SK-N-SH (cell line): ENCODE measurements around the gene CIITA. TPM values are rescaled to one million over a fixed set of nuclear protein-coding genes. Genes with fewer than 3 reads are reported as not detected.

ENCODE experiments used
- CTCF ChIA-PET: fragments of 300-600, 350-600 bp; formaldehyde crosslinking; extraction: SDS; loops from one replicate; lab custom pipeline; 2021; lab: Yijun Ruan, JAX
- POLR2A ChIA-PET: fragments of 350-600 bp; sonication (Branson Sonifier 250); formaldehyde crosslinking; extraction: SDS; loops from one replicate; lab custom pipeline; 2020; ENCODE audit warnings: antibody characterized with exemption, inconsistent platforms; lab: Yijun Ruan, JAX
- DNase-seq: peaks from one replicate; pipeline ENCODE4 v3.0.0; 2012
- H2AFZ ChIP-seq: fragments of 200-600 bp; sonication (generic); 2 replicates; pipeline ENCODE4 v1.8.1; 2016; ENCODE audit warnings: antibody characterized with exemption, mild to moderate bottlenecking, low read depth
- H3F3A ChIP-seq: fragments of 200-600 bp; sonication (generic); replicated peaks from 2 replicates; pipeline ENCODE3; 2016; ENCODE audit warnings: antibody characterized with exemption, mild to moderate bottlenecking; ENCODE audit not compliant: insufficient read depth
- H3K27ac ChIP-seq, 2 experiments: fragments of 200-500 bp in 1 of 2; fragments of 200-600 bp in 1 of 2; sonication (Bioruptor generic) in 1 of 2; sonication (generic), shearing (Covaris generic) in 1 of 2; 2 replicates each; pipeline versions ENCODE4 v1.5.1 to v1.6.1; 2014 to 2016; ENCODE audit warnings: low read depth in 2 of 2, inconsistent platforms in 1 of 2, low read length in 1 of 2, mild to moderate bottlenecking in 1 of 2, mixed read lengths in 1 of 2
- H3K27me3 ChIP-seq: fragments of 200-600 bp; sonication (generic), shearing (Covaris generic); 2 replicates; pipeline ENCODE4 v1.6.1; 2016; ENCODE audit warnings: mixed run types; ENCODE audit not compliant: insufficient read depth
- H3K36me3 ChIP-seq, 2 experiments: fragments of 200-500 bp in 1 of 2; fragments of 200-600 bp in 1 of 2; sonication (Bioruptor generic) in 1 of 2; sonication (generic) in 1 of 2; replicated peaks in 1 of 2; 2 replicates each; pipeline versions ENCODE3 to v1.5.1; 2014 to 2016; ENCODE audit warnings: low read length in 1 of 2, mild to moderate bottlenecking in 1 of 2; ENCODE audit not compliant: insufficient read depth in 2 of 2, control insufficient read depth in 1 of 2
- H3K4me1 ChIP-seq, 2 experiments: fragments of 200-500 bp in 1 of 2; fragments of 200-600 bp in 1 of 2; sonication (Bioruptor generic) in 1 of 2; sonication (generic), shearing (Covaris generic) in 1 of 2; 2 replicates each; pipeline versions ENCODE4 v1.5.1 to v1.6.1; 2014 to 2016; ENCODE audit warnings: low read depth in 1 of 2, low read length in 1 of 2, mixed run types in 1 of 2; ENCODE audit not compliant: insufficient read depth in 2 of 2, control insufficient read depth in 1 of 2
- H3K4me2 ChIP-seq: fragments of 200-600 bp; sonication (generic), shearing (Covaris generic); 2 replicates; pipeline ENCODE4 v1.6.1; 2017; ENCODE audit warnings: mixed run types
- H3K4me3 ChIP-seq, 2 experiments: fragments of 200-500 bp in 1 of 2; fragments of 200-600 bp in 1 of 2; sonication (Bioruptor generic) in 1 of 2; sonication (generic), shearing (Covaris generic) in 1 of 2; 2 replicates each; pipeline versions ENCODE4 v1.5.1 to v1.8.1; 2014 to 2016; ENCODE audit warnings: low read depth in 2 of 2, inconsistent platforms in 1 of 2, low read length in 1 of 2, mild to moderate bottlenecking in 1 of 2, mixed read lengths in 1 of 2, moderate library complexity in 1 of 2
- H3K79me2 ChIP-seq: fragments of 200-600 bp; sonication (generic); 2 replicates; pipeline ENCODE4 v1.8.1; 2017; ENCODE audit warnings: mild to moderate bottlenecking; ENCODE audit not compliant: insufficient read depth
- H3K9ac ChIP-seq: fragments of 200-600 bp; sonication (generic); 2 replicates; pipeline ENCODE4 v1.6.1; 2017; ENCODE audit warnings: mixed run types
- H3K9me2 ChIP-seq: fragments of 200-600 bp; sonication (generic); 2 replicates; pipeline ENCODE4 v1.6.1; 2017; ENCODE audit warnings: mixed run types
- H3K9me3 ChIP-seq: fragments of 200-600 bp; sonication (generic); 2 replicates; pipeline ENCODE4 v1.6.1; 2017; ENCODE audit warnings: mixed run types, mild to moderate bottlenecking, moderate library complexity
- H4K20me1 ChIP-seq: fragments of 200-600 bp; sonication (generic); 2 replicates; pipeline ENCODE4 v1.6.1; 2017; ENCODE audit warnings: mild to moderate bottlenecking, mixed run types; ENCODE audit not compliant: insufficient read depth
- CHD2 ChIP-seq: fragments of 150-350 bp; IDR thresholded peaks from 2 replicates; pipeline ENCODE4 v1.6.1; 2018; ENCODE audit warnings: low read length; ENCODE audit not compliant: partially characterized antibody
- EP300 ChIP-seq, 2 experiments: IDR thresholded peaks; 2 replicates each; pipeline versions ENCODE4 v1.4.0 to v1.6.1; 2012; ENCODE audit warnings: borderline replicate concordance in 1 of 2, low read depth in 1 of 2, low read length in 1 of 2
- EZH2phosphoT487 ChIP-seq: fragments of 200-600 bp; sonication (generic); IDR thresholded peaks from 2 replicates; pipeline ENCODE4 v1.6.1; 2017; ENCODE audit warnings: low read depth, mixed run types, mild to moderate bottlenecking, antibody characterized with exemption, moderate library complexity, borderline replicate concordance
- FOXJ3 ChIP-seq: sonication (generic); formaldehyde crosslinking; IDR thresholded peaks from 2 replicates; pipeline ENCODE4 v1.5.1; 2020; ENCODE audit warnings: mild to moderate bottlenecking, missing genetic modification reagents
- GABPA ChIP-seq: IDR thresholded peaks from 2 replicates; pipeline ENCODE4 v1.4.0; 2012; ENCODE audit warnings: low read depth, mild to moderate bottlenecking
- GATA2 ChIP-seq: sonication (generic); formaldehyde crosslinking; IDR thresholded peaks from 2 replicates; pipeline ENCODE4 v1.5.0; 2020; ENCODE audit warnings: mild to moderate bottlenecking, missing genetic modification reagents
- JUND ChIP-seq: IDR thresholded peaks from 2 replicates; pipeline ENCODE4 v1.4.0; 2012
- MEF2A ChIP-seq: IDR thresholded peaks from 2 replicates; pipeline ENCODE4 v1.4.0; 2012; ENCODE audit warnings: low read depth, borderline replicate concordance
- NFIC ChIP-seq: IDR thresholded peaks from 2 replicates; pipeline ENCODE4 v1.4.0; 2012; ENCODE audit warnings: borderline replicate concordance
- NRF1 ChIP-seq: IDR thresholded peaks from 2 replicates; pipeline ENCODE4 v1.6.1; 2012; ENCODE audit warnings: low read depth, mild to moderate bottlenecking, low read length
- RAD21 ChIP-seq: IDR thresholded peaks from 2 replicates; pipeline ENCODE4 v1.6.1; 2012; ENCODE audit warnings: mild to moderate bottlenecking, low read length
- REST ChIP-seq: IDR thresholded peaks from 2 replicates; pipeline ENCODE4 v1.6.1; 2012; ENCODE audit warnings: mild to moderate bottlenecking, low read depth, low read length, moderate library complexity
- RFX5 ChIP-seq: IDR thresholded peaks from 2 replicates; pipeline ENCODE4 v1.6.1; 2012; ENCODE audit warnings: mild to moderate bottlenecking, improper control_type of control experiment, low read length
- RXRA ChIP-seq: IDR thresholded peaks from 2 replicates; pipeline ENCODE4 v1.4.0; 2012; ENCODE audit warnings: low read depth, mild to moderate bottlenecking, borderline replicate concordance
- TAF1 ChIP-seq: IDR thresholded peaks from 2 replicates; pipeline ENCODE4 v1.6.1; 2012; ENCODE audit warnings: low read depth, mild to moderate bottlenecking, low read length, moderate library complexity, borderline replicate concordance
- TEAD4 ChIP-seq: IDR thresholded peaks from 2 replicates; pipeline ENCODE4 v1.4.0; 2012; ENCODE audit warnings: mild to moderate bottlenecking, borderline replicate concordance; ENCODE audit not compliant: insufficient read depth
- YY1 ChIP-seq: IDR thresholded peaks from 2 replicates; pipeline ENCODE4 v1.4.0; 2012; ENCODE audit warnings: low read depth, mild to moderate bottlenecking
- WGBS: methylation state at CpG from one replicate; pipeline ENCODE4 v1.1.6; 2017; ENCODE audit warnings: low lambda C conversion rate; 5-methylcytosine and 5-hydroxymethylcytosine counted together
- polyA plus RNA-seq, 3 experiments: library from polyadenylated mRNA; depleted of rRNA; stranded (reverse); fragments of >200 nt; gene quantifications; 2 replicates each; pipeline ENCODE4 v1.2.3, GENCODE V29; 2012
- TF ChIP-seq, protein P1 (sequence below): IDR thresholded peaks from 2 replicates; pipeline ENCODE4; 2012
- TF ChIP-seq, protein P2 (sequence below): fragments of 150-350 bp; IDR thresholded peaks from 2 replicates; pipeline ENCODE4 v1.6.1; 2016; ENCODE audit warnings: mild to moderate bottlenecking, low read depth, low read length

The CIITA gene
- polyA plus RNA-seq, 1 of the 3 experiments (the other 2 are of a cell fraction): 0.23 TPM

GRCh38 chr16:10931977-10932632, 55.1 kb downstream of the CIITA start:
- Histone ChIP-seq H3K4me3 (no peak overlapping the region), H3K27ac (no peak overlapping the region), H3K27me3 (no peaks in the 10 kb centered on the region), H3K9ac (no peak overlapping the region), H3K9me2 (no peaks in the 10 kb centered on the region), H4K20me1 (peaks cover 62% of the 10 kb centered on the region), H3K4me1 (peaks cover 0 to 26% of the 10 kb centered on the region in 2 experiments; a peak in 2 of 4 replicates), H3K9me3 (no peaks in the 10 kb centered on the region), H3K79me2 (peaks cover 50% of the 10 kb centered on the region), H3K36me3 (peaks cover 5 to 12% of the 10 kb centered on the region in 2 experiments), H3K4me2 (no peak overlapping the region), H2AFZ (no peak overlapping the region), H3F3A (no peaks in the 10 kb centered on the region)
- 98% methylated on average over 11 of the region's 11 CpGs for WGBS
- TF ChIP-seq RAD21 (no peak), MEF2A (no peak), NRF1 (no peak), CHD2 (no peak), EP300 (IDR thresholded peaks at IDR 0.05; ENCODE audit: borderline replicate concordance in 1 of 2, low read depth in 1 of 2, low read length in 1 of 2) (no peak), RXRA (no peak)
- TF ChIP-seq, protein P1, sequence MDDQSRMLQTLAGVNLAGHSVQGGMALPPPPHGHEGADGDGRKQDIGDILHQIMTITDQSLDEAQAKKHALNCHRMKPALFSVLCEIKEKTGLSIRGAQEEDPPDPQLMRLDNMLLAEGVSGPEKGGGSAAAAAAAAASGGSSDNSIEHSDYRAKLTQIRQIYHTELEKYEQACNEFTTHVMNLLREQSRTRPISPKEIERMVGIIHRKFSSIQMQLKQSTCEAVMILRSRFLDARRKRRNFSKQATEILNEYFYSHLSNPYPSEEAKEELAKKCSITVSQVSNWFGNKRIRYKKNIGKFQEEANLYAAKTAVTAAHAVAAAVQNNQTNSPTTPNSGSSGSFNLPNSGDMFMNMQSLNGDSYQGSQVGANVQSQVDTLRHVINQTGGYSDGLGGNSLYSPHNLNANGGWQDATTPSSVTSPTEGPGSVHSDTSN: no peak
- ChIA-PET CTCF (interaction anchor here (0.8 to 2.2 kb wide), 3 partner anchors 13 to 22 kb away, joined by 3 to 13 read pairs (median 3); no protein-coding TSS in a partner anchor), POLR2A (no interaction called here)
- no peak for DNase-seq

DNA sequence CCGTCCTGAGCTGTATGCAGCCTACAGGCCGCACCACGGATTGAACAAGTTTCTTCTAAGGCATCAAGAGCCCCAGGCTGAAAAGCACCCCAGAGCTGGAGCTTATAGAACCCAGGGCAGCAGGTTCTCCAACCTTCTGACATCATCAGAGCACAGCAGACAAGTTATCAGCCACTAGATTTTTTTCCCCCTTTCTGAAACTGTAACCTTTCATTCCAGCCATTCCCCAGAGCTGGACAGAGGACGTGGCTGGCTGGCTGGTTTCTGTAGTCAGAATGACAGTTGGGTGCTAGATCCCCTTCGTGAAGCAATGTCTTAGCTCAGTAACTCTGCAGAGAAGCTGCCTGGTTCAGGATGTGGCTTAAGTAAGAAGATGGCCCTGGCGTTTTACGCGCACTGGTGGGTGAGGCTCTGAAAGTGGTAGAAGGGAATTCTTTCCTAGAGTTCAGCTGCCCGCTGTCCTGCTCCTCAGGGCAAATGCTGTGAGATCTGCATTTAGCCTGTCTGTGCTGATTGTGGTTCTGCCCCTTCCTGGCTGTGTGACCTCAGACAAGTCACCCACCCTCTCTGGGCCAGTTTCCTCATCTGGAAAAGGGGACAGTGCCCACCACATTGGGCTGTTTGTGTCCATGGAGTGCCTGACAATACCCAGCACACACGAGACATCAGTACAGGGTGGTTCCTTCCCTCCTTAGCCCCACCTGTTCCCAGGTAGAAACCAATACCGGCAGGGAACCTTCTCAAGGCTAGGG, 56.1 kb downstream of the CIITA start:
- no peak overlapping the region for H3K9ac ChIP-seq
- H3K4me1 ChIP-seq: peaks cover 0 to 36% of the 10 kb centered on the region in 2 experiments; a peak in 2 of 4 replicates
- H3K4me3 ChIP-seq: no peak overlapping the region
- no peaks in the 10 kb centered on the region for H3K9me2 ChIP-seq
- WGBS: 94% methylated on average over 10 of the region's 11 CpGs
- peaks cover 3 to 11% of the 10 kb centered on the region in 2 experiments for H3K36me3 ChIP-seq
- no peaks in the 10 kb centered on the region for H3K9me3 ChIP-seq
- no peak overlapping the region for H2AFZ ChIP-seq
- H3F3A ChIP-seq: no peaks in the 10 kb centered on the region
- TF ChIP-seq TEAD4 (no peak), FOXJ3 (CRISPR knock-in tag) (no peak), MEF2A (no peak), GATA2 (CRISPR knock-in tag) (no peak), GABPA (no peak), EZH2phosphoT487 (no peak), JUND (no peak), TAF1 (no peak), NRF1 (no peak), RFX5 (no peak), NFIC (no peak), REST (no peak), YY1 (no peak)
- TF ChIP-seq, protein P2, sequence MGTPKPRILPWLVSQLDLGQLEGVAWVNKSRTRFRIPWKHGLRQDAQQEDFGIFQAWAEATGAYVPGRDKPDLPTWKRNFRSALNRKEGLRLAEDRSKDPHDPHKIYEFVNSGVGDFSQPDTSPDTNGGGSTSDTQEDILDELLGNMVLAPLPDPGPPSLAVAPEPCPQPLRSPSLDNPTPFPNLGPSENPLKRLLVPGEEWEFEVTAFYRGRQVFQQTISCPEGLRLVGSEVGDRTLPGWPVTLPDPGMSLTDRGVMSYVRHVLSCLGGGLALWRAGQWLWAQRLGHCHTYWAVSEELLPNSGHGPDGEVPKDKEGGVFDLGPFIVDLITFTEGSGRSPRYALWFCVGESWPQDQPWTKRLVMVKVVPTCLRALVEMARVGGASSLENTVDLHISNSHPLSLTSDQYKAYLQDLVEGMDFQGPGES: no peak
- TF ChIP-seq, protein P1: no peak
- no peak for DNase-seq
- H3K79me2 ChIP-seq: peaks cover 60% of the 10 kb centered on the region
- no peak overlapping the region for H3K4me2 ChIP-seq
- H3K27ac ChIP-seq: no peak overlapping the region
- ChIA-PET CTCF (interaction anchor here (0.8 to 2.2 kb wide), 2 partner anchors 14 to 21 kb away, joined by 3 to 13 read pairs; no protein-coding TSS in a partner anchor), POLR2A (no interaction called here)
- peaks cover 72% of the 10 kb centered on the region for H4K20me1 ChIP-seq
- H3K27me3 ChIP-seq: no peaks in the 10 kb centered on the region
